H1 (cell line): ENCODE measurements around the gene PACSIN2.

Experiments used
- CTCF ChIP-seq, 3 experiments: IDR thresholded peaks; 1 replicate in 2 of 3; 2 replicates in 1 of 3; pipeline versions ENCODE4 v1.5.1 to v1.6.1; 2011; ENCODE audit warnings: low read length in 3 of 3, mild to moderate bottlenecking in 3 of 3, inconsistent platforms in 2 of 3, low read depth in 1 of 3, moderate library complexity in 1 of 3; ENCODE audit not compliant: insufficient read depth in 1 of 3; ENCODE audit errors: control extremely low read depth in 1 of 3
- JUN ChIP-seq: IDR thresholded peaks from 2 replicates; pipeline ENCODE4 v1.6.1; 2011; ENCODE audit warnings: low read depth, mild to moderate bottlenecking, improper control_type of control experiment, low read length
- SUZ12 ChIP-seq: fragments of 200-600 bp; sonication (generic); IDR thresholded peaks from 2 replicates; pipeline ENCODE4 v1.6.1; 2012; ENCODE audit warnings: mild to moderate bottlenecking, inconsistent platforms, low read length, moderate library complexity, mixed read lengths

- TF ChIP-seq CTCF (IDR thresholded peaks at IDR 0.05; ENCODE audit: control extremely low read depth in 1 of 3, insufficient read depth in 1 of 3, low read depth in 1 of 3, low read length in 3 of 3) (no peak), JUN (no peak), SUZ12 (no peak)
These were observed 119.9 kb downstream of the PACSIN2 start for GRCh38 chr22:42895087-42895486.
